Testis (tissue), 2 donors: ENCODE results near the gene LDHD.

ENCODE experiments used
- CTCF ChIP-seq, 3 experiments: fragments of 450-650 bp in 2 of 3; fragments of 200-600 bp in 1 of 3; sonication (generic) in 1 of 3; IDR thresholded peaks; one replicate each; pipeline ENCODE4 v1.5.1; 2016 to 2019; ENCODE audit warnings: antibody characterized with exemption in 3 of 3, mild to moderate bottlenecking in 2 of 3, moderate library complexity in 1 of 3
- POLR2A ChIP-seq: fragments of 450-650 bp; IDR thresholded peaks from one replicate; pipeline ENCODE4 v1.6.1; 2017; ENCODE audit warnings: antibody characterized with exemption, mild to moderate bottlenecking, moderate library complexity

GRCh38 chr16:75071621-75072020 lies 45.0 kb downstream of the LDHD start:
- no peak for TF ChIP-seq CTCF (IDR thresholded peaks at IDR 0.05)
- TF ChIP-seq POLR2A: no peak
